GM18868 (cell line): ENCODE measurements around the gene IL10RB.
"Not testable (repeated sequence)": the region's sequence is repeated elsewhere in the genome, so short reads cannot be mapped to it uniquely, and the experiment has no call there.

ENCODE experiments used
- ATAC-seq: cut with Tn5 transposase; IDR thresholded peaks from one replicate; pipeline ENCODE4 v1.9.1; 2021; ENCODE audit warnings: mild to moderate bottlenecking, moderate library complexity; ENCODE audit not compliant: unreplicated experiment

Gene IL10RB

DNA sequence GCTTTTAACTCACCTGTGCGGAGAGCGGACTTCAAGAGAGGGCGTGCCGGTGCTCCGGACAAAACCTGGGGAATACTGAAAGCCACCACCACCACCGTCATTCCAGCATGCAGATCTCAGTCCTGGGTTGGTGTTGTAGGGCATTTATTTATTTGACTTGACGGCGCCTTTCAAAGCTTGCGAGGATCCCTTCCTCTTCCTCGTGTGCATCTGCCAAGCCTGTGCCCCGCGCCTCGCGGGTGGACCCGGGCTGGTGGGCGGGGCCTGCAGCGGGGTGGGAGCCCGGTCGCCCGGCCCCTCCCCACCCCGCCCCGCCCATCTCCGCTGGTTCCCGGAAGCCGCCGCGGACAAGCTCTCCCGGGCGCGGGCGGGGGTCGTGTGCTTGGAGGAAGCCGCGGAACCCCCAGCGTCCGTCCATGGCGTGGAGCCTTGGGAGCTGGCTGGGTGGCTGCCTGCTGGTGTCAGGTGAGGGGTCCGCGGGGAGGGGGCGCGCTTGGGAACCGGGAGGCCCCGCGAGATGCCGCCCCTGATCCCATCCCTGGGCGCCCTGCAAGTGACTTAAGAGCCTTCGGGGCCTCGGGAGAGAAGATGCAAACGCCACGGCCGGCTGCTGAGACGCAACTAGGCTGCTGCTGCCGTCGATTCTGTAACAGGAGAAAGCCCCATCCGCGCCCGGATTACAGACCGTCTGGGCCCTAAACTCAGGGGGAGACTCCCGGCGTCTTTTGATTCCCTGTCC is at the start of gene IL10RB:
TSS of gene IL10RB (plus strand) at position 318 of the 739 bp plus-strand sequence. CDS start at position 417, 99 bp downstream.
- peak; percentile 43 for ATAC-seq

DNA sequence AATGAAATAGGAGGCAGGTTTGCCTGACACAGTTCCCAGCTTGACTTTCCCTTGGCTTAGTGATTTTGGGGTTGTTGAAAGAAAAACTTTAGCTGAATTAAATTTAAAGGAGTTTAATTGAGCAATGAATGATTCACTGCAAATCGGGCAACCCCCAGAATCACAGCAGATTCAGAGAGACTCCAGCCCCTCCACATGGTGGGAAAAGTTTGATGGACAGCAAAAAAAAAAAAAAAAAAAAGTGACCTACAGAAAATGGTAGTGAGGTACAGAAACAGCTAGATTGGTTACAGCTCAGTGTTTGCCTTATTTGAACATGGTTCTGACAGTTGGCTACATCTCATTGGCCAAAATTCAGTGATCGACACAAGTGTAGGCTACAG is 49.0 kb upstream of the IL10RB start:
- no peak for ATAC-seq

DNA sequence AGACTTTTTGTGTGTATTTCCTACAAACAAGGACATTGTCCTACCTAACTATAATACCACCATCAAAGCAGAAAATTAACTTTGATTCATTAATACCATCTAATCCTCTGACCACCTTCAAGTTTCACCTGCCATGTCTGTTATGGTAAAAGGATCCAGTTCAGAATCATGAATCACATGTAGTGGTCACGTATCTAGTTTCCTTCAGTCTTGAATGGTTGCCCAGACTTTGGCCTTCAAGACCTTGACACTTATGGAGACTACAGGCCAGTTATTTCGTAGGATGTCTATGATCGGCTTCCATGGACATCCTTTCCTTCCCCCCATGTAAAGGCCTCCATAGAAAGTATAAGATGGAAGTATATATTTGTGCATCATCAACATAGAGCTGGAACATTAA is 46.9 kb upstream of the IL10RB start:
- no peak for ATAC-seq

DNA sequence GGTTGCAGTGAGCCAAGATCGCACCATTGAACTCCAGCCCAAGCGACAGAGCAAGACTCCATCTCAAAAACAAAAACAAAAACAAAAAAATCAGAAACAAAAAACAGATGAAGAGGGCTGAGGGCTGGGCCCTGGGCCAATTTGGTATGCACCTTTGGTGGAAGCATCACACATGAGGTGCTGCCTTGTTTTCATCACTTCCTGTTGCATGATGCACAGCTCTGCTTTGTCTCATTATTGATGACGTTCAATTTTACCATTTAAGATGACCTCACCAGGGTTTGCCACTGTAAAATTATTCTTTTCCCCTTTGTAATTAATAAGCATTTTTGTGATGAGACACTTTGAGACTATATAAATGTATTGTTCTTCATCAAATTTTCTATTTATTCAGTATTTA is 46.2 kb upstream of the IL10RB start:
- no peak for ATAC-seq

DNA sequence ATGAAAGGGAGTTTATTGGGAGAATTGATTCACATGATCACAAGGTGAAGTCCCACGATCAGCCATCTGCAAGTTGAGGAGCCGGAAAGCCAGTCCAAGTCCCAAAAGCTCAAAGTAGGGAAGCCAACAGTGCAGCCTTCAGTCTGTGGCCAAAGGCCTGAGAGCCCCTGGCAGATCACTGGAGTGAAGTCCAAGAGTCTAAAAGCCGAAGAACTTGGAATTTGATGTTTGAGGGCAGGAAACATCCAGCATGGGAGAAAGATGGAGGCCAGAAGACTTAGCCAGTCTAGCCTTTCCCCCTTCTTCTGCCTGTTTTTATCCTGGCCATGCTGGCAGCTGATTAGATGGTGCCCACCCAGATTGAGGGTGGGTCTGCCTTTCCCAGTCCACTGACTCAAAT is 40.8 kb upstream of the IL10RB start:
- ATAC-seq = not testable (repeated sequence)

DNA sequence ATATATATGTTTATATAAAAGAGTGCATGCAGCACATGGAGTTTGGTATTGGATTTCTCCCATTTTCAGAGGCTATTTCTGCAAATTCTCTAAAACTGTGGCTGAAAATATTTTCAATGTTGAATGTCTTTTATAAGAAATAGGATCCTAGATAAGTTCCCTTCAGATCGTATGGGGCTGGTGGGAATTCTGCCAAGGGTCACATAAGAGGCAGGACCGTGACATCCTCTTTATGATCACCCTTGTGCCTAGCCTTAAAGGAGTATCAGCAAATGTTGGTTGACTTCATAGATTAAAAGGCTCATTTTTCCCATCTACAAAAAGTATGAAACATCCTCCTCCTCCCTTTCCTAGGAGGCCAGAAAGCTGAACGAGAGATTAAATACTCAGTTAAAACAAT is 37.7 kb upstream of the IL10RB start:
- ATAC-seq = no peak

DNA sequence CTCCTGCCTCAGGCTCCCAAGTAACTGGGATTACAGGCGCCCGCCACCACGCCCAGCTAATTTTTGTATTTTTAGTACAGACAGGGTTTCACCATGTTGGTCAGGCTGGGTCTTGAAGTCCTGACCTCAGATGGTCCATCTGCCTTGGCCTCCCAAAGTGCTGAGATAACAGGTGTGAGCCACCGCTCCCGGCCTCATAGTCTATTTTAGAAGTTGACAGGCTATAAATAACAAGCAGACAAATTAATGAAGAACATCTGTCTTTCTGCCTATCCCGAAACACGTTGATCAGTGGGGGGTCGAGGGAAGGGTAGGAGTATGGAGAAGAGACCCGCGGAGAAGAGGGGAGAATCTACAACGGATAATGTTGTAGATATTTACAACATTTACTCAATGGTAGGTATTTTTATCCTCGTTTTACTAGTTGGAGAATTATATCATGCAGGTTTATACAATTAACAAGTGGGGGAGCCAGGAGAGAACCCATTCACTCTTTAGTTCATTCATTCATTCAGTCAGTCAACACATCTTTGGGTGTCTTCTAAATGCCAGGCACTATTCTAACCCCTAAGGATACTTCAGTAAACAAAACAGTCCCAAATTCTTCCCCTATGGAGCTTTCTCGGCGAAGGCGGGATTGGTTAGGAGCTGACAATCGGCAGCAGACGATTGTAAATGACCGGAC is 36.9 kb upstream of the IL10RB start:
- peak; percentile 9 for ATAC-seq

DNA sequence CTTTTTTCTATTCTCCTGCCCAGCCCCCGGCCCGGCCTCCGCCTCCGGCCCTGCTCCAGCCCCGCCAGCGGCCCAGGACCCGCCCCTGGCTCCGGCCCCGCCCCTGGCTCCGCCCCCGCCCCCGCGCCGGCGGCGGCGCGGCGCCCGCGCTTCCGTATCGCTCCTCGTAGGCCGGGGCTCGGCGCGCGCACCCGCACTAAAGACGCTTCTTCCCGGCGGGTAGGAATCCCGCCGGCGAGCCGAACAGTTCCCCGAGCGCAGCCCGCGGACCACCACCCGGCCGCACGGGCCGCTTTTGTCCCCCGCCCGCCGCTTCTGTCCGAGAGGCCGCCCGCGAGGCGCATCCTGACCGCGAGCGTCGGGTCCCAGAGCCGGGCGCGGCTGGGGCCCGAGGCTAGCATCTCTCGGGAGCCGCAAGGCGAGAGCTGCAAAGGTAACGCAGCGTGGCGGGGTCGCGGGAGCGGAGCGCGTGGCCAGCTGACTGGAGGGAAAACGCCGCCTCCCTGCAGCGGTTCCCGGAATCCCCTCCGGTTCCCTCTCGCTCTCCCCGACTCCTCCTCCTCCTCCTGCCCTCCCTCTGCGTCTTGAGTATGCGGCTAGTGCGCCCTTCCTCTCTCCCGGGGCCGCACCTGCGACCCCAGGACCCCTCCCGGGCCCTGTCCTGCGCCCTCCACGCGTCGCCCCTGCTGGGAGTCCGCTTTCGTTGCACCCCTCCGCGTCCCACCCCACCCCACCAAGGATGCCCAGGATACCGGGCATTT is 36.2 kb upstream of the IL10RB start, which contains the start of gene IFNAR2:
TSS of gene IFNAR2 (plus strand) at position 155 of the 761 bp plus-strand sequence. CDS start 11,985 bp downstream, outside the sequence.
- peak; percentile 79 for ATAC-seq

DNA sequence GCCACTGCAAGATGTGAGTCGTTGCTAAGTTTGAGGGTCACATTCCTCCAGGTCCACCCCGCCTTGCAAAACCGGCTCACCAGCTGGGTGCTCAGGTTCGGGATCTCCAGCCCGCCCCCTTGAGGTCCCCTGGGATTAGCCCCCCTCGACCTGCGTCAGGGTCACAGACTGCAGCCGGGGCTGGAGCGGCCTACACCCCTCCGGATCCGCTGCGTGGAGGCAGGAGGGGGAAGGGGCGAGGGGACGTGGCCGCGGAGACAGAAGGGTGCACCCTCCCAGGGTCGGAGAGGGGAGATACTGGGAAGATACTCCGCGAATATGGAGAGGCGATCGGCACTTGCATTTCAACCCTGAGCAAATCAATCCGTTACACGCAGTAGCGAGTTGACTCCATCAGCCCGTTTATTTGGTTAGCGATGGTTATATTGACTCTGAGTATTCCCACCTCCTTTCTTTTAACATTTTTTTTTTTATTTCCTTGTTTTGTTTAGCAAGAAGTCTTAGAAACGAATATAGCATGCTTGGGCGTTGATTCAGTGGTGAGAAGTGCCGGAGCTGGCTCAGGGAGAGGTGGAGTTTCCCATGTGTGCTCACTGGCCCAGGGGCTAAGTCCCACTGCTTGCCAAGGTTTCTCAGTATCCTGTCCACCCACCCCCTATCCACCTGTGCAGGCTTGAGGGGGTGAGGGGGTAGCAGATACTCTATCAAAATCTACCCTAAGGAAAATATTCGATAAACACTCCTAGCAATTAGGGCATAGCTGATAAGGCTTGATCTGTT is 35.4 kb upstream of the IL10RB start:
- peak; percentile 27 for ATAC-seq

DNA sequence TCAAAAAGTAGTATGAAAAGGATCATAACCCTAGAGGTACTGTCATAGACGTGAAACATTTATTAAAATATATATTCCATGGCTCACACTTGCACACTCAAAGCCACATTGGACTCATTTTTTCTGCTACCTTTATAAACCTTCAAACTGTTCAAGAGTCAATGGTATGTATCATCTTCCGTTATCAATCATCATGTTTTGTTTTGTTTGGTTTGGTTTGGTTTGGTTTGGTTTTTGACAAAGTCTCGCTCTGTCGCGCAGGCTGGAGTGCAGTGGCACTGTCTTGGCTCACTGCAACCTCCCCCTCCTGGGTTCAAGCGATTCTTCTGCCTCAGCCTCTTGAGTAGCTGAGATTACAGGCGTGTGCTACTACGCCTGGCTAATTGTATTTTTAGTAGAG is 34.6 kb upstream of the IL10RB start:
- ATAC-seq = no peak

DNA sequence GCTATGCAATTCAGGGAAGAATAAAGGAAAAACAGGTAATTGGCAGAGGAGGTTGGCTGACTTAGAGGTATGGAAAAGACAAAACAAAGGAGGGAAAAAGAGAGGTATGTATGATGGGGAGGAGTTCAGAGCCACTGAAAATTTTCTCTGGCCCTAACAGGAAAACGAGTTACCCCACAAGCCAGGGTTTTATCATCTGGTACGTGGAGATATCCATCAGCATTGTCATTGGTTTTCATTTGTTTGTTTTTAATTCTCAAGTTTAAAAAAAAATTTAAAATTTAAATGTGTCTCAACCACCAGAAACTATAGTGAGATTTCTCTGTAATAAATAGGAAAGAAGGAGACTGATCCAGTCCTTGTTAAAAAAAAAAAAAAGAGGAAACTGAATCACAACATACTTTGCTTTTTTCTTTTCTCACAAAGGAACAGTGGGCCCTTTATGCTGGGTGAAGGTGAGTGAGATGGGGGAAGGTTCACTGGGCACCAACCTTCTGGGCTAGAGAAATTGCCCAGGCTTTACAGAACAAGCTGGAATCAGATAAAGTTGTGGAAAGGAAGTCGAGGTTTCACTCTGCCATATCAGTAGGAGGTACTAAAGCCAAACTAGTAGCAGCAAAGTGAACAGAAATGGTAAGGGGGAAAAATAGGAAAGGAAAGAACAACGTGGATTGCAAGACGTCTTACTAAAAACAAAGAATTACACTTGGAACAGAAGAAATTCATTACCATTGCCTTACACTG is 33.7 kb upstream of the IL10RB start:
- ATAC-seq = no peak

DNA sequence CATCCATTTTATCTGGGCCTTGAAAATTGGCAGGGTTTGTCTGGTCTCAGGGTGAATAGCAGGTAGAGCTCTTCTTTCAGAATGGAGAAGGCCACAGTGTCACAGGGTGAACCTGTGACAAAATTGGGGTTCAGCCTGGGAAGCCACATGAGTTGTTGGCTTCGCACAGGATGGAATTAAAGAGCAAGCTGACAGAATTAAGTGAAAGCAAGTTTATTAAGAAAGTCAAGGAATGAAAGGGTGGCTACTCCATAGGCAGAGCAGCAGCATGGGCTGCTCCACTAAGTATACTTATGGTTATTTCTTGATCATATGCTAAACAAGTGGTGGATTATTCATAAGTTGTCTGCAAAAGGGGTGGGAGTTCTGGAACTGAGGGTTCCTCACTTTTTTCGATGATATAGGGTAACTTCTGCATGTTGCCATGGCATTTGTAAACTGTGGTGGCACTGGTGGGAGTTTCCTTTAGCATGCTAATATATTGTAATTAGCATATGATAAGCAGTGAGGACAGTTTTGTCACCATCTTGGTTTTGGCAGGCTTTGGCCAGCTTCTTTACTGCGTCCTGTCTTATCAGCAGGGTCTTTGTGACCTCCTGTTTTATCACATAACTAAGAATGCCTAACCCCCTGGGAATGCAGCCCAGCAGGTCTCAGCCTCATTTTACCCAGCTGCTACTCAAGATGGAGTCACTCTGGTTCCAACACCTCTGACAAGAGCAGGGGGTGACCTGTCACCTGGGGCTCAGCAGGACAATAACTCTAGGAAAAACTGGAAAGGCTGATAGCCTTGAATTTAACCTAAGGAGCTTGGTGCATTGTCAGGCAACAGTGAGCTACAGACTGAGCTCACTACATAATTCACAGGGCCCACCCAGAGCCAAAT is 31.3 kb upstream of the IL10RB start:
- ATAC-seq = no peak

DNA sequence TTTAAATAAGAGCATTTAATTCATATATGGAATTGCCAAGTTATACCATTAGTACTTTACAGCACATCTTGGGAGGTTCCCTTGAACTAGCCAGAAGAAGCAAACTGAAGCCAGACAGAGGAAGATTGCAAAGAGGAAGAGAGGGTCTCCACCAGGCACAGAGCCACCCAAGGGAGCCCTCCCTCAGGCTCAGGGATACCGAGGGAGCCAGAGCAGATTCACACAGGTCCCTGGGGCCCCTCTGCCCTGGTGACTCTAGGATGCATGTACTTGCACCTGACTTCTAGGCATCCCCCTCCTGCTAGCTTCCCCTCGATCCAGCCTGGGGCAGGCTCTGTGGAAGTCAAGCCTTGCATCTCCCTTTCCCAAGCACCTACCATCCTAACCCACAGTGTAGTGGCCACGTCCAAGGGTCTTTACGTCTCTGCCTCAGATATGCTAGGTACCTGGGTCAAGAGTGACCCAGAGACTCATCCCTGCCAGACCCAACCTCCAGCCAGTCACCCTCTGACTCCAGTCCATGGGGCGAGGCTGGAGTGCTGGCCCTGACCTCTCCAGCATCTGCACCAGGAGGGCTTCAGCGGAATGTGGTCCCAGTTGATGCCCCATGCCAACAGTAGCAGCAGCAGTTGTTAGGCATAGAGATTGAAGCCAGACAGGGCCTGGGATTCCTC is 30.0 kb upstream of the IL10RB start:
- ATAC-seq = no peak

DNA sequence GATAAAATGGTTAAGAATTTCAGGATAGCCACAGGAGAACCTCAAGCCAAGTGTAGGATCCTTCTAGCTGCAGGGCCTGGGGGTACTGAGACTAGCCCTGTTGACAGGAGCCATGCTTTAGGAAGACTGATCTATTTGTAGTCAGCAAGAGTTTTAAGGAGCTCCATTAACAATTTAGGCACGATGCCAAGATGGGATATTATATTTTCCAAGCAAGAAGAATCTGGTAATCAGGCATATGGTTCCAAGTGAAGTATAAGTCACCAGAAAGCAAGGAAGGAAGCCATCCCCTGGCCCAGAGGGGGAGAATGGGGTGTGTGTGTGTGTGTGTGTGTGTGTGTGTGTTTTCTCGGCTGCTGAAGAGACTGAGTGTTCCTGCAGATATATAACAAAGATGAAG is 29.4 kb upstream of the IL10RB start:
- no peak for ATAC-seq

DNA sequence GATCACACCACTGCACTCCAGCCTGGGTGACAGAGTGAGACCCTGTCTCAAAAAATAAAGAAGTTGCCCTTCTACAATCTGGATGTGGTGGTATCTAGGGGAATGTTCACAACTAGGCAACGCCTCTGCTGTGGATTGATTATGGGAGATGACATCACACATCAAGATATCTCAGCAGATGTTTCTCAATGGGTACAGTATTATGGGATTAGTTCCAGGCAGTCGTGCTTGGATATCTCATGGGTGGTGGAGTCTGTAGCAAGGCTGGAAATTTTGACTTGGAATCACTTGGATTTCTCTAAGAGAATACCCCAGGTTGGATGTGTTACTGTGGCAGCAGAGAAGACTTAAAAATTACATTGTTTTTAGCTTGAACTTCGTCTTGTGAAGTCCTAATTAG is 28.7 kb upstream of the IL10RB start:
- ATAC-seq = no peak

DNA sequence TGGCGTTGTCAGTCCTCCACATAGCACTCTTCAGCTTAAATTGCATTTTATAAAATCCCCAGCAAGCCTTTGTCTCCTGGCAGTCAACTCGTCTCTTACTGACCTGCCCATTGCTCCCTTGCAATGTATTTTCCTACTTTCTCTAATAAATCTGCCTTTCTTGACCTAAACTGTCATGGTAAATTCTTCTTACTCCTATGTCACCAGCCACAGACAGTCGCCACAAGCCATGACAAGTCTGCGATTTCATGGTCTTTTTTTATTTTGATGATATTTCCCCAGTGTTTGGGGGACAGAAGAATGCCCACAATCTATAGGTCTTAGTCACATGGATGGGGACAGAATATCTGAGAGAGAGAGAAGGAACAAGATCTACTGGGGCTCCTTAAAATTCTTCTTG is 28.0 kb upstream of the IL10RB start:
- ATAC-seq = peak; percentile 21

DNA sequence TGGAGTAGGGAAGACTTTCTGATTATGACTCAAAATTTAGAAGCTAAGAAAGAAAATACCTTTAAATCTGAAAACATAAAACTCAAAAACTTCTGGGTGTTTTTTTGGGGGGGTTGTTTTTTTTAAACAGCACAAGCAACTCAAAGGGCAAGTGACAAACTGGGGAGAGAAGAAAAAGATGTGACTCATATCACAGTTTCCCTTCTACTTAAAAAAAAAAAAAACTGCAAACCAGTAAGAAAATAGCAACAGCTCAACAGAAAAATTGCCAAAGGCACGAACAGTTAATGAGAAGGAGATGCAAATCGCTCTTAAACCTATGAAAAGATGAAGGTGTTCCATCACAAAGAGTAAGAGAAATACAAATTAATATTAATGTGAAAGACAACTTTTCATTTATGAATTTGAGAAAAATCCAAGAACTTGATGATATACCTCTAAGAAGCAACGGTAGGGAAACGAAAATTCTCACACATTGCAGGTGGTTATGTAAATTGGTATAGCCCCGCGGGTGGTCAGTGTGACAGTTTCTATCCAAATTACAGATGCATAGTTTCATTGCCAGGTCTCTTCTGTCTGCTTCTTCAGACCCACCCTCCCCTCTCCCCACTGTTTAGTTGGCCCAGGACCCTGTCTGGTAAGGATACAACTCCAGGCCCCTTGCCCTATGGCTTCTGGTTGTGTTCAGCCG is 27.5 kb upstream of the IL10RB start:
- ATAC-seq = peak; percentile 81

DNA sequence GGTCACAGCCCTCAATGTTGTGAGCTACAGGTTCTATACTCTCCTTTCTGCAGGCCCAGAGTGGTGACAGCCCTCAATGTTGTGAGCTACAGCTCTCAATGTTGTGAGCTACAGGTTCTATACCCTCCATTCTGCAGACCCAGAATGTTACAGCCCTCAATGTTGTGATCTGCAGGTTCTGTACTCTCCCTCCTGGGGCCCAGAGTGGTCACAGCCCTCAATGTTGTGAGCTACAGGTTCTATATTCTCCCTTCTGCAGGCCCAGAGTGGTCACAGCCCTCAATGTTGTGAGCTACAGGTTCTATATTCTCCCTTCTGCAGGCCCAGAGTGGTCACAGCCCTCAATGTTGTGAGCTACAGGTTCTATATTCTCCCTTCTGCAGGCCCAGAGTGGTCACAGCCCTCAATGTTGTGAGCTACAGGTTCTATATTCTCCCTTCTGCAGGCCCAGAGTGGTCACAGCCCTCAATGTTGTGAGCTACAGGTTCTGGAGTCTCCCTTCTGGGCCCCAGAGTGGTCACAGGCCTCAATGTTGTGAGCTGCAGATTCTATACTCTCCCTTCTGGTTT is 26.5 kb upstream of the IL10RB start:
- ATAC-seq = not testable (repeated sequence)
